Gastrocnemius medialis (tissue), 4 donors: ENCODE results near the gene THBS3.

Source experiments
- POLR2A ChIP-seq, 2 donors: fragments of 450-650 bp; IDR thresholded peaks; one replicate each; pipeline ENCODE4 v1.6.1; 2017; ENCODE audit warnings: antibody characterized with exemption in 2 of 2, mild to moderate bottlenecking in 2 of 2, moderate library complexity in 2 of 2
- TF ChIP-seq, protein P1 (sequence below), 5 experiments: fragments of 450-650 bp in 3 of 5; fragments of 200-600 bp in 2 of 5; sonication (generic) in 2 of 5; IDR thresholded peaks in 4 of 5; conservative IDR thresholded peaks in 1 of 5; 1 replicate in 4 of 5; 2 replicates in 1 of 5; pipeline ENCODE4 v1.5.1; 2016 to 2019; ENCODE audit warnings: antibody characterized with exemption in 5 of 5, mild to moderate bottlenecking in 3 of 5, moderate library complexity in 3 of 5

DNA sequence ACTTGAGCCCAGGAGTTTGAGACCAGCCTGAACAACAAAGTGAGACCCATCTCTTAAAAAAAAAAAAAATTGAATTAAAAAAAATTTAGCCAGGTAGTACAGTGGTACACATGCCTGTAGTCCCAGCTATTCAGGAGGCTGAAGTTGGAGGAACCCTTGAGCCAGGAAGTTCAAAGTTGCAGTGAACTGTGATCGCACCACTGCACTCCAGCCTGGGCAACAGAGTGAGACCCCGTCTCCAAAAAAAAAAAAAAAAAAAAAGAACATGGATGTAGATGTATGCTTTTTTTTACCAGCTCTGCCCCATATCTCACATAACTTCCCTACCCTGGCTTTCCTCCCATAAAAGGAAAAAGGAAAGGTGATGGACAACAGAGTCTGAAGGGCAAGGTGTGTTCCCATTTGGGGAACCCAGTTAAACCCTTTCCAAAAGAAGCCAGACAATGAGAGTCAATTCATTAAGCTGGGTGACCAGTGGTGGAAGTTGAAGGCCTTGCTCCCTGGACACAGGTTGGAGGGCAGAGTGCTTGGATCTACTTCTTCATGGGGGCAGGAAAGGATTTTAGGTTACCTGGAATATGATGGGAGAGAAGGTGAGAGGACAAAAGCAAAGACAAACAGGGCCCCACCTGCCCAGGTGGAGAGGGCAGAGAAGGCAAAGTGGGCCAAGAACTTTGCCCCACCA lies 37.5 kb downstream of the THBS3 start:
- TF ChIP-seq POLR2A (IDR thresholded peaks at IDR 0.05), result no peak
- TF ChIP-seq, protein P1, sequence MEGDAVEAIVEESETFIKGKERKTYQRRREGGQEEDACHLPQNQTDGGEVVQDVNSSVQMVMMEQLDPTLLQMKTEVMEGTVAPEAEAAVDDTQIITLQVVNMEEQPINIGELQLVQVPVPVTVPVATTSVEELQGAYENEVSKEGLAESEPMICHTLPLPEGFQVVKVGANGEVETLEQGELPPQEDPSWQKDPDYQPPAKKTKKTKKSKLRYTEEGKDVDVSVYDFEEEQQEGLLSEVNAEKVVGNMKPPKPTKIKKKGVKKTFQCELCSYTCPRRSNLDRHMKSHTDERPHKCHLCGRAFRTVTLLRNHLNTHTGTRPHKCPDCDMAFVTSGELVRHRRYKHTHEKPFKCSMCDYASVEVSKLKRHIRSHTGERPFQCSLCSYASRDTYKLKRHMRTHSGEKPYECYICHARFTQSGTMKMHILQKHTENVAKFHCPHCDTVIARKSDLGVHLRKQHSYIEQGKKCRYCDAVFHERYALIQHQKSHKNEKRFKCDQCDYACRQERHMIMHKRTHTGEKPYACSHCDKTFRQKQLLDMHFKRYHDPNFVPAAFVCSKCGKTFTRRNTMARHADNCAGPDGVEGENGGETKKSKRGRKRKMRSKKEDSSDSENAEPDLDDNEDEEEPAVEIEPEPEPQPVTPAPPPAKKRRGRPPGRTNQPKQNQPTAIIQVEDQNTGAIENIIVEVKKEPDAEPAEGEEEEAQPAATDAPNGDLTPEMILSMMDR (IDR thresholded peaks at IDR 0.05 in 4 of 5, conservative IDR thresholded peaks at IDR 0.05 in 1 of 5), result no peak
